Measurements from ENCODE around the gene CCDC30. TPM values are rescaled to one million over a fixed set of nuclear protein-coding genes. Genes with fewer than 3 reads are reported as not detected.
A peak's percentile ranks its signal among the peaks of the same experiment; 100 is the strongest.

Gene CCDC30
- total and polyA plus RNA-seq, 10 of the 15 experiments (the other 5 are each of a cell fraction or from before 2014, with no cell fraction given) = 0.46 to 1.8 (median 1.0) TPM

DNA sequence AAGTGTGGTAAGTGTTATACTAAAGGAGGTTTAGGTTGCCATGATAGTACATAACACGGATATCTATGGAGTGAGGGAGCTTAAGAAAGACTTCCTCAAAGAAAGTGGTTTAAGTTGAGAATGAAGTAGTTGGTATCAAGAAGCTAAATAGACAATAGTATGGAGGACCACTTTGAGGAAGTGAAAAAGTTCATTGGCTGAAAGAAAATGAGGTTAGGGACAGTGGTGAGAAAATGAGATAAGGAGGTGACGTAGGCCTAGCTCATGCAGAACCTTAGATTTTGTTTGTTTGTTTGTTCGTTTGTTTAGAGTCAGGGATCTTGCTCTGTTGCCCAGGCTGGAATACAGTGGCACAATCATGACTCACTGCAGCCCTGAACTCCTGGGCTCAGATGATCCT, 122.9 kb downstream of the CCDC30 start (continued):
- TF ChIP-seq TCF12 (IDR thresholded peaks at IDR 0.05; ENCODE audit: low read depth, low read length) (no peak), HDGF (IDR thresholded peaks at IDR 0.05) (no peak), POU2F2 (IDR thresholded peaks at IDR 0.05; ENCODE audit: borderline replicate concordance, low read depth, low read length) (no peak), IKZF2 (IDR thresholded peaks at IDR 0.05) (peak in 1 of 2 experiments; percentile 42; a peak in 1 of 4 replicates), NFYB (IDR thresholded peaks at IDR 0.05; ENCODE audit: insufficient read depth, low read depth, low read length) (no peak), TCF7 (IDR thresholded peaks at IDR 0.05; ENCODE audit: borderline replicate concordance) (no peak), SMARCA5 (IDR thresholded peaks at IDR 0.05) (no peak), CBFB (IDR thresholded peaks at IDR 0.05; ENCODE audit: low read depth) (no peak), YY1 (IDR thresholded peaks at IDR 0.05; ENCODE audit: low read depth, low read length) (no peak)

DNA sequence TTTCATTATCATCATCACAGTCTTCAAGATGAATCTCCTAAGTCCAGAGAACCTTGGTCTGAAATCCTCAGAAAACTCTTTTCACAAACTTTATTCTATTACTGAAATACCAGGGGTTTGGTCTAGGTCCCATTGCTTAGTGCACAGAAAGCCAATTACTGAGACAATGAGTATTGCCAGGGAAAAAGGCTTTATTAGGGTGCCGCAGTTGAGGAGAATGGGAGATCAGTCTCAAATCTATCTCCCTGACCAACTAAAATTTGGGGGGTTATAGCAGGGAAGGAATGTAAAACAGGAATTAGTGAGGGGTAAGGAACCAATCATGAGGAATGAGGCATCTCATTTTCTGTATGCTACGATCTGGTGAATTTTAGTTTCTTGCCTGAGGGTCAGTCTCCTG, 124.7 kb downstream of the CCDC30 start:
- ATAC-seq (no peak), DNase-seq (ENCODE audit: low read depth, low spot score) (no peak), FAIRE-seq (no peak)
- no peaks in the 10 kb centered on the region for H3K36me3 ChIP-seq (ENCODE audit: control insufficient read depth in 2 of 2, insufficient read depth in 2 of 2, low read length in 1 of 2)
- ChIA-PET CTCF (no interaction called here), SMC1A (ENCODE audit: uncharacterized antibody, unreplicated experiment) (no interaction called here), POLR2A (no interaction called here), RAD21 (ENCODE audit: unreplicated experiment) (no interaction called here)
- no peak overlapping the region for H3K4me3 ChIP-seq
- in situ Hi-C loops (cut with MboI) (no loop called here), intact Hi-C loops (cut with micrococcal nuclease; ENCODE audit: unreplicated experiment) (no loop called here)
- H2AFZ ChIP-seq (ENCODE audit: control insufficient read depth, low read depth, low read length) = no peak overlapping the region
- TF ChIP-seq CBFB (IDR thresholded peaks at IDR 0.05; ENCODE audit: low read depth) = no peak
- no peak for TF ChIP-seq SRF (IDR thresholded peaks at IDR 0.05; ENCODE audit: low read depth in 2 of 2, low read length in 2 of 2)
- no peak for TF ChIP-seq CHD4 (IDR thresholded peaks at IDR 0.05)
- TF ChIP-seq FOS (IDR thresholded peaks at IDR 0.05; ENCODE audit: borderline replicate concordance, extremely low read depth, insufficient read length) = no peak
- no peak for TF ChIP-seq SUZ12 (IDR thresholded peaks at IDR 0.05; ENCODE audit: unreplicated experiment)
- no peak for TF ChIP-seq KDM1A (IDR thresholded peaks at IDR 0.05; ENCODE audit: borderline replicate concordance)
- TF ChIP-seq ZNF274 (IDR thresholded peaks at IDR 0.05; ENCODE audit: insufficient read depth, insufficient read length) = no peak
- TF ChIP-seq SIN3A (IDR thresholded peaks at IDR 0.05; ENCODE audit: low read depth, low read length) = no peak
- TF ChIP-seq ZSCAN29 (IDR thresholded peaks at IDR 0.05) = no peak
- TF ChIP-seq TCF7 (IDR thresholded peaks at IDR 0.05; ENCODE audit: borderline replicate concordance) = no peak
- TF ChIP-seq POLR2AphosphoS5 (IDR thresholded peaks at IDR 0.05; ENCODE audit: low read length) = no peak
- TF ChIP-seq ZNF24 (IDR thresholded peaks at IDR 0.05) = no peak
- TF ChIP-seq RB1 (IDR thresholded peaks at IDR 0.05; ENCODE audit: borderline replicate concordance) = no peak
- H3K27me3 ChIP-seq (replicated peaks in 1 of 2; ENCODE audit: control insufficient read depth in 2 of 2, insufficient read depth in 2 of 2, low read length in 1 of 2) = no peaks in the 10 kb centered on the region
- H3K79me2 ChIP-seq (ENCODE audit: control insufficient read depth, insufficient read depth, low read length) = no peaks in the 10 kb centered on the region
- no peak overlapping the region for H3K27ac ChIP-seq (ENCODE audit: control insufficient read depth, insufficient read depth)
- no peaks in the 10 kb centered on the region for H4K20me1 ChIP-seq (ENCODE audit: control insufficient read depth, insufficient read depth)
- no peak overlapping the region for H3K9ac ChIP-seq (ENCODE audit: control insufficient read depth, insufficient read depth, low read length)
- peaks cover 3% of the 10 kb centered on the region for H3K9me3 ChIP-seq (replicated peaks; ENCODE audit: control insufficient read depth, insufficient read depth, low read length)
- H3K4me2 ChIP-seq (ENCODE audit: control insufficient read depth, insufficient read depth) = no peak overlapping the region
- no TSS peak for BruUV-seq (replicated peaks)
- no peaks in the 10 kb centered on the region for H3K4me1 ChIP-seq (ENCODE audit: control insufficient read depth, insufficient read depth, low read length)
- 62% methylated on average over 2 of the region's 2 CpGs for WGBS (ENCODE audit: insufficient coverage, insufficient replicate concordance, low lambda C conversion rate, missing lambda C conversion rate)

Data from GM12878 (cell line).